ENCODE measurements around the gene EGFL7.

EGFL7 gene

DNA sequence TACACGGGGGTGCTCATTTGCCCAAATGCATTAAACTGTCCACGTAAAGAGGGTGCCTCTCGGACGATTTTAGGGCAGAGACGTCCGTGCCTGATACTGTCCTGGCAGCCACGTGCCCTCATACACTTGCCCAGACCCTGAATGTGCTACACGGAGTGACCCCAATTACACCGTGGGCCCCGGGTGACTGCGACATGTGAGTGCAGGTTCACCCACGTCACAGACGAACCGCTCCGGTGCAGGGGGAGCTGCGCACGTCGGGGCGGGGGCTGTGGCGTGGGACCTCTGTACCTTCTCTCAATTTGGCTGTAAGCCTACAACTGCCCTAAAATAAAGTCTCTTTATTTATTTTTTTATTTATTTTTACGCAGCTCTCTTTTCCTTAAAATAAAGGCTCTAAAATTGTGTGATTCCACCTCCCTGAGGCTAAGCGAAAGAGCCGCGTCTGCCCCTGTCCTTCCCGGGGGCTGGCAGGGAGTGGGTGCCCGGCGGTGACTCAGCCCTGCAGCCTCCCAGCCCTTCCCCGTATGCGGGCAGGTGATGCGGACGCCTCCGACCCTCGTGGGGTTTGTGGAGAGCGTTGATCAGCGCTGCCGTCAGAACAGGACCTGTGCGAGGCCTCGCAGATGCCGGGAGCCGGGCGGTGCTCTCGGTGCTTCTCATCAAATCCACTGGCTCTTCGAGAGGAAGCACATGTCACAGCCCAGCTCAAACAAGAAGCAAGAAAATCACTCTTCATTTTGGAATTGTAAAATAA lies 9.2 kb upstream of the EGFL7 start:
- Histone ChIP-seq H3K27me3 (replicated peaks; ENCODE audit: control insufficient read depth, insufficient read depth, low read length) (peaks cover 3% of the 10 kb centered on the region), H3K4me3 (replicated peaks; ENCODE audit: low read depth, low read length) (no peak overlapping the region), H3K36me3 (ENCODE audit: control insufficient read depth, insufficient read depth, low read length) (no peaks in the 10 kb centered on the region)
- no peak for DNase-seq (ENCODE audit: extremely low read depth, insufficient read length)
- TF ChIP-seq, protein P1, sequence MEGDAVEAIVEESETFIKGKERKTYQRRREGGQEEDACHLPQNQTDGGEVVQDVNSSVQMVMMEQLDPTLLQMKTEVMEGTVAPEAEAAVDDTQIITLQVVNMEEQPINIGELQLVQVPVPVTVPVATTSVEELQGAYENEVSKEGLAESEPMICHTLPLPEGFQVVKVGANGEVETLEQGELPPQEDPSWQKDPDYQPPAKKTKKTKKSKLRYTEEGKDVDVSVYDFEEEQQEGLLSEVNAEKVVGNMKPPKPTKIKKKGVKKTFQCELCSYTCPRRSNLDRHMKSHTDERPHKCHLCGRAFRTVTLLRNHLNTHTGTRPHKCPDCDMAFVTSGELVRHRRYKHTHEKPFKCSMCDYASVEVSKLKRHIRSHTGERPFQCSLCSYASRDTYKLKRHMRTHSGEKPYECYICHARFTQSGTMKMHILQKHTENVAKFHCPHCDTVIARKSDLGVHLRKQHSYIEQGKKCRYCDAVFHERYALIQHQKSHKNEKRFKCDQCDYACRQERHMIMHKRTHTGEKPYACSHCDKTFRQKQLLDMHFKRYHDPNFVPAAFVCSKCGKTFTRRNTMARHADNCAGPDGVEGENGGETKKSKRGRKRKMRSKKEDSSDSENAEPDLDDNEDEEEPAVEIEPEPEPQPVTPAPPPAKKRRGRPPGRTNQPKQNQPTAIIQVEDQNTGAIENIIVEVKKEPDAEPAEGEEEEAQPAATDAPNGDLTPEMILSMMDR (IDR thresholded peaks at IDR 0.05; ENCODE audit: insufficient read depth, low read length, poor library complexity, severe bottlenecking): no peak

DNA sequence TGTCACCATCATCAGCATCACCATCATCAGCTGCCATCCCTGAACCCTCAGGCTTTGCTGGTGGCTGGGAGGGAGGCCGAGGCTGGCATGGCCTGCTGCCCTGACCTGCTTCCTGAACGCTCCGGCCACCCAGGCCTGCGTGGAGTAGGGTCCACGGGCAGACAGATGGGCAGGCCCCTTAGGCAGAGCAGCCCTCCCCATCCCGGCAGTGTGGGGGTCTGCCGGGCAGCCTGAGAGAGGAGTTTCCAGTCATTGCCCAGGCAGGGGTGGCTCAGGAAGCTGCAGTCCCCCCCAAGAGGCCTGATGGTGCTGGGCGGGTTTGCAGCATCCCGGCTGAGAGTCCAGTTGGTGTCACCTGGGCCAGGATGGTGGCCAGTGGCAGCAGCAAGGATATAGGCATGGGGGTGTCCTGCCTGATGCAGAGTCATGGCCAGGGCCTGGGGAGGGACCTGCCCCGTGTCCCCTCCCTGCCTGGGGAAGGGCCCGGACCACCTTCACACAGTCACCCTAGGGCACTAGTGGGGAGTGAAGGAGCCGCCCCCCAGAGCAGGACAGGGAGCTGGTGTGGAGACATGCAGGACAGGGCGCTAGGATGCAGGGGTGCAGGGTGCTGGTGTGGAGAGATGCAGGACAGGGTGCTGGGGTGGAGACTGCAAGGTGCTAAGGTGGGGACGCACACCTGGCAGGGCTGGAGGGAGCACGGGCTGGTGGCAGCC lies 7.7 kb upstream of the EGFL7 start:
- Histone ChIP-seq H3K36me3 (ENCODE audit: control insufficient read depth, insufficient read depth, low read length) (no peaks in the 10 kb centered on the region), H3K27me3 (replicated peaks; ENCODE audit: control insufficient read depth, insufficient read depth, low read length) (peaks cover 3% of the 10 kb centered on the region), H3K4me3 (replicated peaks; ENCODE audit: low read depth, low read length) (no peak overlapping the region)
- TF ChIP-seq, protein P1 (IDR thresholded peaks at IDR 0.05; ENCODE audit: insufficient read depth, low read length, poor library complexity, severe bottlenecking): no peak
- DNase-seq (ENCODE audit: extremely low read depth, insufficient read length): no peak

DNA sequence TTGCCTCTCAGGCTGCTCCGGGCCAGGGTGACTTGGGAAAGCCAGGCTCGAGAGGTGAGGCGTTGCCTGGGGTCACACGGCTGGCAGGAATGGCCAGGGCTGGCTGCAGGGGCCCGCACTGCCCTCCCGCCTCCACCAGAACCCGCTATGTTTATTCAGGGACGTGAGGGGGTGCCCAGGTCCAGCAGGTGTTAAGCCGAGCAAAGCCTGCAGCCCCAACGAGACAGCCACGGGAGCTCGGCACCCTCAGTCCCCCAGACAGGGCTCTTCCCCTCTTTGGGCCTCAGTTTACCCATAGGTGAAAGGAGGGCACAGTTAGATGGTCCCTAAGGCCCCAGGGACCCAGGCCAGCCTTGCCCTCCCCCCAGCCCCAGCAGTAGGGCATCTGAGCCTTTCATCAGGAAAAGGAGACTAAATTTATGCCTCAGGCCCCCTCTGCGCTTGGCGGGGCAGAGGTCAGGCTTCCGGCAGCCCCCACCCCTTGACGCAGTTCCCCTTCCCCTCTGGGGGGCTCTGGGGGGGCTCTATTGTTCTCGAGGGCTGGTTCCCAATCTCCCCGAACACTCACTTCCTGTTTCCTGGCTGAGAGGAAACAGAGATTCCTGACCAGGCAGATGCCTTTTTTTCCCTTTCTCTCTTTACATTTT lies 7.1 kb upstream of the EGFL7 start:
- H3K4me3 ChIP-seq (replicated peaks; ENCODE audit: low read depth, low read length): no peak overlapping the region
- no peak for DNase-seq (ENCODE audit: extremely low read depth, insufficient read length)
- H3K36me3 ChIP-seq (ENCODE audit: control insufficient read depth, insufficient read depth, low read length): no peaks in the 10 kb centered on the region
- peaks cover 3% of the 10 kb centered on the region for H3K27me3 ChIP-seq (replicated peaks; ENCODE audit: control insufficient read depth, insufficient read depth, low read length)
- TF ChIP-seq, protein P1 (IDR thresholded peaks at IDR 0.05; ENCODE audit: insufficient read depth, low read length, poor library complexity, severe bottlenecking): no peak

DNA sequence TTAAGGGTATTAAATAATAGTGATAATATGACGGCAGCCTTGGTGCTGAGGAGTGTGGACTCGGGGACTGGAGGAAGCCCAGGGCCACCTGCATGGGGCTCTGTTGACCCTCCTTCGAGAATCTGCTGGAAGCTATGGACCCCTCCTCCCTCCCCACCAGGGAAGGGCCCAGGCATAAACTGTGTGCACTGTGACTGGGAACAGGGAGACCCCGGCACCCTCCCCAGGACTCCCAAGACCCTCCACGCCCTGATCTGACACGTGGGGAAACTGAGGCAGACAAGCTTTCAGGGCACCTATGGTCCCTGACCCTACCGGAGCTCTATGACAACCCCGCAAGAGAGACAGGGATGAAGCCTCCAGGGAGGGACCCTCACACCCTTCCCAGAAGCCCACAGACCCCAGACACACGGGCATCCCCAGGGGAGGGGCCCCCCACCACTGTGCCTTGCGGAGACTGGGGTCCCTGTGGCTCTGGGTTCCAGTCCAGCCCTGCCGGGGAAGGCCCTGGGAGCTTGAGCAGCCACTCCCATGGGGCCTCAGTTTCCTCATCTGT lies 6.5 kb upstream of the EGFL7 start:
- DNase-seq (ENCODE audit: extremely low read depth, insufficient read length): no peak
- Histone ChIP-seq H3K4me3 (replicated peaks; ENCODE audit: low read depth, low read length) (no peak overlapping the region), H3K27me3 (replicated peaks; ENCODE audit: control insufficient read depth, insufficient read depth, low read length) (peaks cover 3% of the 10 kb centered on the region), H3K36me3 (ENCODE audit: control insufficient read depth, insufficient read depth, low read length) (no peaks in the 10 kb centered on the region)
- TF ChIP-seq, protein P1 (IDR thresholded peaks at IDR 0.05; ENCODE audit: insufficient read depth, low read length, poor library complexity, severe bottlenecking): no peak

DNA sequence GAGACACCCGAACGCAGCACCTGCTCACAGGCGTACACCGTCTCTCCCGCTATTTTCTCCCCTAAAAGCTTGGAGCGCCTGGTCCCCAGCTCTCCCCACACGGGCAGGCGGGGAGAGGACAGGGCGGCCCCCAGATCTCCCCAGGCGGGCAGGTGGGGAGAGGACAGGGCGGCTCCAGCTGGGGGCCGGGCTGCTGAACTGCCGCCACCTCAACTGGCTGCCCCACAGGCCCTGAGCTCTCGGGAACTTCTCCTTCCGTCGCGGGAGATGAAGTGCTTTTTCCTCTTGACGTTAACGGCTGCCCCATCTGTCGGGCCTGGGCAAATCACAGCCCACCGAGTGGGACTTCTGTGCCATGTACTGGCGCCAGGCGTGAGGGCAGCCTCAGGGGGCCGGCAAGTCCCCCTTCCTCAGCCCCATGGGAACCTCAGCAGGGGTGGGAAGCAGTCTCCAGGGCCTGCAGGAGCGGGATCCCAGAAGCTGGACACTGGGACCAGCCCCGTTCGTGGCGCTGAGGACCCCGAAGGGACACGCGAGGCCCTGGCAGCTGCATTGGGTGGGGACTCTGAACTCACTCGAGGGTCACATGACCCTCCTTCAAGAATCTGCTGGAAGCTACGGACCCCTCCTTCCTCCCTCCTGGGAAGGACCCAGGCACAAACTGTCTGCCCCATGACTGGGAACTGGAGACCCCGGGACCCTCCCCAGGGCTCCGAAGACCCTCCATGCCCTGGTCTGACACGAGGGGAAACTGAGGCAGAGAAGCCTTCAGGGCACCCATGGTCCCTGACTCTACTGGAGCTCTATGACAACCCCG lies 5.7 kb upstream of the EGFL7 start:
- no peak overlapping the region for H3K4me3 ChIP-seq (replicated peaks; ENCODE audit: low read depth, low read length)
- DNase-seq (ENCODE audit: extremely low read depth, insufficient read length): no peak
- TF ChIP-seq, protein P1 (IDR thresholded peaks at IDR 0.05; ENCODE audit: insufficient read depth, low read length, poor library complexity, severe bottlenecking): no peak
- peaks cover 3% of the 10 kb centered on the region for H3K27me3 ChIP-seq (replicated peaks; ENCODE audit: control insufficient read depth, insufficient read depth, low read length)
- no peaks in the 10 kb centered on the region for H3K36me3 ChIP-seq (ENCODE audit: control insufficient read depth, insufficient read depth, low read length)
